HG02642 (cell line): ENCODE measurements around the gene SLC50A1.
A peak's percentile ranks its signal among the peaks of the same experiment; 100 is the strongest.

ENCODE experiments used
- ATAC-seq: cut with Tn5 transposase; IDR thresholded peaks from one replicate; pipeline ENCODE4 v1.9.1; 2021; ENCODE audit warnings: mild to moderate bottlenecking; ENCODE audit not compliant: unreplicated experiment, poor library complexity

The SLC50A1 gene

GRCh38 chr1:155135415-155136028 is at the start of gene SLC50A1:
Gene SLC50A1, plus strand, starts transcription at chr1:155135852. Its CDS starts 60 bp downstream, at chr1:155135912.
- ATAC-seq: peak; percentile 86

- ATAC-seq: no peak
Measured at GRCh38 chr1:155086128-155086741, 49.4 kb upstream of the SLC50A1 start.

GRCh38 chr1:155086856-155087535 is 48.7 kb upstream of the SLC50A1 start:
- ATAC-seq: no peak

GRCh38 chr1:155091071-155092051 is 44.3 kb upstream of the SLC50A1 start:
- ATAC-seq: no peak

- no peak for ATAC-seq
Measured at GRCh38 chr1:155092131-155092530, 43.5 kb upstream of the SLC50A1 start.

GRCh38 chr1:155092641-155093040 is 43.0 kb upstream of the SLC50A1 start:
- ATAC-seq: no peak

DNA sequence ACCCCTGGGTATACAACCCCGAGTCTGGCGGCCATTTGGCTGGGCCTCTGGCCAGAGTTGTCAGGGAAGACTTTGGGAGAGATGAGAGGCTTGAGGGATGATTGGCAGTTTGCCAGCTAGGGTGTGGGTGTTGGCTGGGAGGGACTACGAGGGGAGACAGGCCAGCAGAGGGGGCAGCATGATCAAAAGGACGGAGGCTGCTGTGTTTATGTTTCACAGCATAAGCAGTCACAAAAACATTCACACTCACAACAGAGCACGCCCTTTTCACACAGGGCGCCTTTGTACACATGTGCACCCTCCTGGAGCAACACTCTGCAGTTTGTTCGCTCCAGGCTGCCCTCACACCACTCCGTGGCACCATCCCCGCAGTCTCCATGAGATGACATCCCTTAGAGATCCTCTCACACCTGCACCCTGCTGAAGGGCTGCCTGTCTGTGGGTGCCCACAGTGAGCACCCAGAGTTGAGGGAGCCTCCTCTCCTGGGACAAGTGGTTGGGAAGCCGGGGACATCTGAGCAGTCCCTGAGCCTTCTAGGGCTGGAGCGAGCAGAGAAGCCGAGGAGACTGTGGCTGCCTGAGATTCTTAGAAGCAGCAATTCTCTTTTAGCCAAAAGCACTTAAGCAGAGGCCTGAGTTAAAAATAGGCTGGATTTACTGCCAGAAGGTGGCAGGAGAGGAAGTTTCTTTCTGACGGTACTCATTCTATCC is 41.6 kb upstream of the SLC50A1 start:
- ATAC-seq: no peak

DNA sequence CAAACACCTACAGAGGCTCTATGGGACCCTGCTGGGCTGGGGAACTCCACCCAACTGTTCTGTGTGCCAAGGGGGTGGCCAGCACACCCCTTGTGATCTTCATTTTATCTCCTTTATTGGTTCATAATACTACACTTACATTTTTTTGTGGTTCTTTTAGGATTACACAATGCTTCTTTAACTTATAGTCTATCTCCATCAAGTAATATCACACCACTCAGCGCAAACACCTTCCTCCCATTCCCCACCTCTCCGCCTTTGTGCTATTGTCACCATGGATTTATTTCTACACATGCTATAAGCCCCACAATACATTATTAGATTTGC is 41.1 kb upstream of the SLC50A1 start:
- ATAC-seq: no peak

GRCh38 chr1:155099331-155099730 is 36.3 kb upstream of the SLC50A1 start:
- no peak for ATAC-seq

- no peak for ATAC-seq
Measured at GRCh38 chr1:155103325-155103724, 32.3 kb upstream of the SLC50A1 start.

DNA sequence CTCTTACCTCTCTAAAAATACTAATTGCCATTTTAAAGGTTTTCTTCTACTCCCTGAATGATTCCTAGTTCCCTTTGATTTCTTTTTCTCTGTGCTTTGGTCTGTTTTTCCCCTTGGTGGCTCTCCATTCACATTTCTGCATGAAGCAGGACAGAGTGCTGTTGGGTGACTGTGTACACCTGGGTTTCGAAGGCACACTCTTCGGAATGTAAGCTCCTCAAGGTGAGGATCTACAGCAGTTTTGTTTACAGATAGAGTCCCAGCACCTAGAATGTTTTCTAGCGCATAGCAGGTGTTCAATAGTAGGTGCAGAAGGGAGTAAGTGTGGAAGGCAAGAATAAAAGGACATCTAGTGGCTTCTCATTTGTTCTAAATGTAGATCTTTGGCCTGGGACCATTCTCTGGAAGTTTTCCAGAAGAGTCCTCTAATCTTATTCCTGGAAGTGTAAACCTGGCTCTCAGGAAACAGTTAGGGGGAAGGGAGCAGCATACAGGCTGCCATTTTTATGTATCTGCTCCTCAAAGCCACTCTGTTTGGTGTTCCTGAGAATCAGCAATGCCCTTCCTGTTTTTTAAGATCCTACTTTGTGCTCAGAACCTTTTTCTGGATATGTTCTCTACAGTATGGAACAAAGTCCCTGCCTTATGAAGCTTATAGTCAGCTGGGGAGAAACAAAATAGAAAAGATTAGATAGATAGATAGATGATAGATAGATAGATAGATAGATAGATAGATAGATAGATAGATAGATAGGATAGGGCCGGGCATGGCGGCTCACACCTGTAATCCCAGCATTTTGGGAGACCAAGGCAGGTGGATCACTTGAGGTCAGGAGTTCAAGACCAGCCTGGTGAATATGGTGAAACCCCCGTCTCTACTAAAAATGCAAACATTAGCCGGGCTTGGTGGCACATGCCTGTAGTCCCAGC is 30.8 kb upstream of the SLC50A1 start:
- no peak for ATAC-seq

- no peak for ATAC-seq
Measured at GRCh38 chr1:155105604-155106011, 30.0 kb upstream of the SLC50A1 start.

- no peak for ATAC-seq
Measured at GRCh38 chr1:155106862-155107261, 28.8 kb upstream of the SLC50A1 start.

DNA sequence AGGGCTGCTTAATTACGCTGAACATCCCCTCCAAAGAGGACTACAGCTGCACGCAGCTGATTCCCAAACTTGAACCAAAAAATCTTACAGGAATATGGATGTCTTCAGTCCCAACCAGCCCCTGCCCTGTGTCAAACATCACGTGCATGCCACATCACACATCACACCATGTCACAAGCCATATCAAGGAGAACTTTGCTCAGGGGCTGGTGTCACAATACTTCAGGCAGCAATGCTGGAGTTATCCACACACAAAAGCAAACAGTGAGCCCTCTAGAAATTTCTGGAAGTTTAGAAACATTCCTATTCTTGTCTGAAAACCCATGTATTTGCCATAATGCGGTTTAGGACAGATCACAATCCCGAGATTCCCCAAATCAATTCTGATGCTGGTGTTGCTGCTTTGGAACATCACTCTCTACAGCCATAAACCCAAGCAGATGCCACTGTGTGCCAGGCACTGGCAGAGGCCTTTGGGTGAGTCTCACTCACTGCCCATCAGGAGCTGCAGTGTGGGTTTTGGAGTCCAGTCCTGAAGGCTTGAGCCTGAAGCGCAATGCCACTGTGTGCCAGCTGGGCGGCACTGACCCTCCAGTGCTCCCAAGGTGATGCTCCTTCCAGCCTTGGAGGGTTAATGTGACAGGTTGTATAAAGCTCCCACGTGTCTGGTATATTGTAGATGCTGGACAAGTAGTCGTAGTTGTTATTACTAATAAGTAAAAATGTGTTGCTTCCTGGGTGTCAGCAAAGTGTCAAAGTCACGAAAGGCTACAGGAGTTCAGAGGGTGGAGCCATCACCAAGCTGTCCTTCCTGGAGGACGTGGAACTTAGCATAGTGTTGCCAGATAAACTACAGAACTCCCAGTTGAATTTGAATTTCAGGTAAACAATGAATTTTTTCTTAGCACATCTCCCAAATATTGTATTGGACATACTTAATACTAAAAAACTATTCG is 28.1 kb upstream of the SLC50A1 start:
- ATAC-seq: no peak

- ATAC-seq: no peak
Measured at GRCh38 chr1:155108296-155108695, 27.4 kb upstream of the SLC50A1 start.

- no peak for ATAC-seq
Measured at GRCh38 chr1:155110381-155110780, 25.3 kb upstream of the SLC50A1 start.

DNA sequence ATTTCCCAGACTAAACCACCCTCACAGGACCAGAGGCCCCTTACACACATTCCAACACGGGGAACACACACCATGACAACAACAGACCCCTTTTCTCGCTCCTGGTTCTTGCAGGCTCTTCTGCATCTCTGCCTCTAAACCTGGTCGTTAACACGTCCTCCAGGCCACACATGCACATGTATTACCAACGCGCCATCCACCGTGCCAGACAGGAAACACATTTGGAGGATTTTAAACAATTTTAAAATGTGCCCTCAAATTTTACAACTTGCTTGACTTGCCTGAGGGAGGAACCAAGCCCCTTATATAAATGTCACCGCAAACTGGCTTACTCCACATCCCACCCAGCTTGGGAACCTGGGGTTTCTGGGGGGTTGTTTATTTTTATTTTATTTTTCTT is 24.8 kb upstream of the SLC50A1 start:
- no peak for ATAC-seq

GRCh38 chr1:155113450-155113980 is 22.1 kb upstream of the SLC50A1 start:
- ATAC-seq: no peak
